Measurements from ENCODE around the gene ELP2.

The ELP2 gene

GRCh38 chr18:36086186-36086585 is 43.5 kb upstream of the ELP2 start:
- TF ChIP-seq ZNF280D (tag by site-specific recombination; IDR thresholded peaks at IDR 0.05) (no peak), IKZF3 (tag by site-specific recombination; IDR thresholded peaks at IDR 0.05) (no peak), ZNF670 (tag by site-specific recombination; IDR thresholded peaks at IDR 0.05; ENCODE audit: low read depth) (no peak), ZNF24 (tag by site-specific recombination; IDR thresholded peaks at IDR 0.05) (no peak), ZFP69B (tag by site-specific recombination; IDR thresholded peaks at IDR 0.05) (no peak), ZNF426 (tag by site-specific recombination; IDR thresholded peaks at IDR 0.05) (no peak), ZNF19 (tag by site-specific recombination; IDR thresholded peaks at IDR 0.05; ENCODE audit: low read depth) (no peak), ZBTB10 (tag by site-specific recombination; IDR thresholded peaks at IDR 0.05) (no peak), ZNF843 (tag by site-specific recombination; IDR thresholded peaks at IDR 0.05) (no peak), ZBTB1 (tag by site-specific recombination; IDR thresholded peaks at IDR 0.05) (no peak), KLF7 (tag by site-specific recombination; IDR thresholded peaks at IDR 0.05; ENCODE audit: borderline replicate concordance) (no peak)
- CTCF ChIA-PET: interaction anchor here (0.6 to 1.6 kb wide), 4 partner anchors 10 to 196 kb away, joined by 3 to 9 read pairs (median 4); no protein-coding TSS in a partner anchor
- H3K4me1 ChIP-seq (ENCODE audit: control insufficient read depth, insufficient read depth, low read length): no peaks in the 10 kb centered on the region
- H3K36me3 ChIP-seq (ENCODE audit: control insufficient read depth in 2 of 2, insufficient read depth in 1 of 2, low read length in 2 of 2): no peaks in the 10 kb centered on the region
- no peak overlapping the region for H3K27ac ChIP-seq (ENCODE audit: extremely low read depth, low read depth, low read length)
- no peak overlapping the region for H3K4me3 ChIP-seq (ENCODE audit: low read depth, low read length)
- POLR2A ChIA-PET: interaction anchor here (0.6 kb wide), 1 partner anchor 1266 kb away, joined by 3 read pairs; no protein-coding TSS in a partner anchor
- no peaks in the 10 kb centered on the region for H3K9me3 ChIP-seq (ENCODE audit: control insufficient read depth, insufficient read depth, low read depth, low read length)

GRCh38 chr18:36088256-36088655 is 41.4 kb upstream of the ELP2 start:
- no peaks in the 10 kb centered on the region for H3K9me3 ChIP-seq (ENCODE audit: control insufficient read depth, insufficient read depth, low read depth, low read length)
- no peaks in the 10 kb centered on the region for H3K36me3 ChIP-seq (ENCODE audit: control insufficient read depth in 2 of 2, insufficient read depth in 1 of 2, low read length in 2 of 2)
- CTCF ChIA-PET: interaction anchor here (1.0 kb wide), 1 partner anchor 194 kb away, joined by 3 read pairs; no protein-coding TSS in a partner anchor
- H3K27ac ChIP-seq (ENCODE audit: extremely low read depth, low read depth, low read length): no peak overlapping the region
- H3K4me1 ChIP-seq (ENCODE audit: control insufficient read depth, insufficient read depth, low read length): no peaks in the 10 kb centered on the region
- POLR2A ChIA-PET: no interaction called here
- H3K4me3 ChIP-seq (ENCODE audit: low read depth, low read length): no peak overlapping the region
- no peak for TF ChIP-seq ZSCAN16 (tag by site-specific recombination; IDR thresholded peaks at IDR 0.05)
- TF ChIP-seq ZNF214 (tag by site-specific recombination; IDR thresholded peaks at IDR 0.05; ENCODE audit: borderline replicate concordance): no peak
- no peak for TF ChIP-seq ZNF394 (tag by site-specific recombination; IDR thresholded peaks at IDR 0.05; ENCODE audit: borderline replicate concordance)
- no peak for TF ChIP-seq ZNF202 (tag by site-specific recombination; IDR thresholded peaks at IDR 0.05; ENCODE audit: borderline replicate concordance)
- no peak for TF ChIP-seq ZNF157 (tag by site-specific recombination; IDR thresholded peaks at IDR 0.05)
- TF ChIP-seq ZBTB49 (tag by site-specific recombination; IDR thresholded peaks at IDR 0.05; ENCODE audit: low read depth): no peak
- TF ChIP-seq ZBTB44 (tag by site-specific recombination; IDR thresholded peaks at IDR 0.05): no peak
- no peak for TF ChIP-seq ZNF132 (tag by site-specific recombination; IDR thresholded peaks at IDR 0.05; ENCODE audit: borderline replicate concordance)
- TF ChIP-seq MYNN (tag by site-specific recombination; IDR thresholded peaks at IDR 0.05; ENCODE audit: borderline replicate concordance): no peak
- TF ChIP-seq ZNF221 (tag by site-specific recombination; IDR thresholded peaks at IDR 0.05; ENCODE audit: borderline replicate concordance): no peak
- no peak for TF ChIP-seq ZFP3 (tag by site-specific recombination; IDR thresholded peaks at IDR 0.05; ENCODE audit: low read depth)
- no peak for TF ChIP-seq MZF1 (tag by site-specific recombination; IDR thresholded peaks at IDR 0.05; ENCODE audit: borderline replicate concordance)
- no peak for TF ChIP-seq OVOL3 (tag by site-specific recombination; IDR thresholded peaks at IDR 0.05)
- TF ChIP-seq ZNF274 (IDR thresholded peaks at IDR 0.05; ENCODE audit: low read length): no peak
- no peak for TF ChIP-seq ZNF274 (tag by site-specific recombination; IDR thresholded peaks at IDR 0.05; ENCODE audit: borderline replicate concordance)
